T follicular helper cell (primary cell): ENCODE data around the gene GLG1.
"Not testable (repeated sequence)": the region's sequence is repeated elsewhere in the genome, so short reads cannot be mapped to it uniquely, and the experiment has no call there.

ENCODE experiments used
- DNase-seq: peaks from one replicate; pipeline ENCODE4 v3.0.0-alpha.2; 2020; ENCODE audit warnings: low read depth

The GLG1 gene

DNA sequence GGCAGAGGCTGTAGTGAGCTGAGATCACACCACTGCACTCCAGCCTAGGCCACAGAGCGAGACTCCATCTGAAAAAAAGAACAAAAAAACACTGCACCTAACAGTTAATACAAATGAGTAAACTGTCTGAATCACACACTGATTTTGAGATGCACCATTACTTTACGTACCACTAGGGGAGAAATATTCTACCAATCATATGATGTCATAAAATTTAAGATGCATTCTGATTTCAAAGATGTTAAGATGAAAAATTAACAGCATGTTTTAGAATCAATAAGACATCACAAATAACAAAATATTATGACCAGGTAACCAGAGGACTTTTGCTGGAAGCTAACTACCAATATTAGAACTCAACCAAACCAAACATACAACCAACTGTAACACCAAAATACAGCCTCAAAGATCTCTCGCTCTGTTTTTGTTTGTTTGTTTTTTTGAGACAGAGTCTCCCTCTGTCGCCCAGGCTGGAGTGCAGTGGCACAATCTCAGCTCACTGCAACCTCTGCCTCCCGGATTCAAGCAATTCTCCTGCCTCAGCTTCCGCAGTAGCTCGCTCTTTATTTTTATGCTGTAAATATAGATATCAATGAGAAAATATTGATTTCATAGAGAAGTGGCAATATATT, 31.6 kb downstream of the GLG1 start:
- no peak for DNase-seq

DNA sequence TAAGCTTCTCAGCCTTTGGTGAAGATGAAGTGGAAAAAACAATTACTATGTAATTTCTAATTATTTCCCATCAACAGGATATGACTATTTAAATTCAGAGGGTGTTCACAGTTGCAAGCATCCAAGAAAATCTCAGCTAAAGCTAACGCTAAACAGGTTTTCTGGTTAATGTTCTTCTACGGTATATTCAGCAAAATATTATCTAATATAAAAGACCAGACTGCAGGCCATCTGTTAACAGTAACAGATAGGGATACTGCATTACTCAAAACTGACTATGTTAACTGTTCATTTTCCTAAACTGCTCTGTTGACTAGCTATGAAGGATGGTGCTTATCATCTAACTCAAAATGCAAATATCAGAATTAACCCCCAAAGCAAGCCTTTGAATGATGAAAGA, 32.8 kb downstream of the GLG1 start:
- DNase-seq: no peak

DNA sequence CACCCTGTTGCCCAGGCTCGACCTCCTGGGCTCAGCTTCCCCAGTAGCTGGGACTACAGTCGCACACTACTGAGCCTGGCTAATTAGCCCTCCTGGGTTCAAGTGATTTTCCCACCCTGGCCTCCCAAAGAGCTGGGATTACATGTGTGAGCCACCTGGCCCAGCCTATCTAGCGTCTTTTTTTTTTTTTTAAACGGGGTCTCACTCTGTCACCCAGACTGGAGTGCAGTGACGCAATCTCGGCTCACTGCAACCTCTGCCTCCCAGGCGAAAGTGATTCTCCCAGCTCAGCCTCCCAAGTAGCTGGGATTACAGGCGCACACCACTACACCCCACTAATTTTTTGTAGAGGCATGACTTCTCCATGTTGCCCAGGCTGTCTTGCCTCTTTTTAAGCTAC, 33.3 kb downstream of the GLG1 start:
- DNase-seq: no peak

DNA sequence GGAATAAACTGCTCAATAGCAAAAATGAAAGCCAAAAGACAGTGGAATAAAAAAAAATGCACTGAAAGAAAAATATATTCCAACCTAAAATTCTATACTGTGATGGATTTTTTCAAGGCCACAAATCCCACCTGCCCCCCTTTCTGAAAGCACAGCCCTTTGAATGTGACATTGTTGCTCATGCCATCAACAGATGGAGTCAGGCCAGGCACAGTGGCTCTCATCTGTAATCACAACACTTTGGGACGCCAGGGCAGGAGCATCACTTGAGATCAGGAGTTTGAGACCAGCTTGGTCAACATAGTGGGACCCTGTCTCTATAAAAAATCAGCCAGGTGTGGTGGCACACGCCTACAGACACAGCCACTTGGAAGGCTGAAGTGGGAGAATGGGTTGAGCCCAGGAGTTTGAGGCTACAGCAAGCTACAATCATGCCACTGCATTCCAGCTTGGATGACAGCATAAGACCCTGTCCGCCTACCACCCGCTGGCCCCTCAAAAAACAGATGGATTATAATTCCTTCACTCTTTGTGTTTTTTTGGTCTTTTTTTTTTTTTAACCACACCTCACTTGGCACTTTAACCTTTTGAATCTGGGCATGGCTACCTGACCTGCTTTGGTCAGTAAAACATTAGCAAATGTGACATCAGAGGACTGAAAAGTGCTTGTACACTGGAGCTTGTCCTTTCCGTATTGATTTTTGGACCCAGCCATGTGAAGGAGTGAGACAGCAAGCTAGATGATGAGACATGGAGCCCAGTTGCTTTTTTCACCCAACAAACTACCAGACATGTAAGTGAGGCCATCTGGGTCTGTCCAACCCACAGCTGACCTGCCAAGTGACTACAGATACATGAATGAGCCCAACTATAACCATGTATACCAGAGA, 36.3 kb downstream of the GLG1 start:
- no peak for DNase-seq

DNA sequence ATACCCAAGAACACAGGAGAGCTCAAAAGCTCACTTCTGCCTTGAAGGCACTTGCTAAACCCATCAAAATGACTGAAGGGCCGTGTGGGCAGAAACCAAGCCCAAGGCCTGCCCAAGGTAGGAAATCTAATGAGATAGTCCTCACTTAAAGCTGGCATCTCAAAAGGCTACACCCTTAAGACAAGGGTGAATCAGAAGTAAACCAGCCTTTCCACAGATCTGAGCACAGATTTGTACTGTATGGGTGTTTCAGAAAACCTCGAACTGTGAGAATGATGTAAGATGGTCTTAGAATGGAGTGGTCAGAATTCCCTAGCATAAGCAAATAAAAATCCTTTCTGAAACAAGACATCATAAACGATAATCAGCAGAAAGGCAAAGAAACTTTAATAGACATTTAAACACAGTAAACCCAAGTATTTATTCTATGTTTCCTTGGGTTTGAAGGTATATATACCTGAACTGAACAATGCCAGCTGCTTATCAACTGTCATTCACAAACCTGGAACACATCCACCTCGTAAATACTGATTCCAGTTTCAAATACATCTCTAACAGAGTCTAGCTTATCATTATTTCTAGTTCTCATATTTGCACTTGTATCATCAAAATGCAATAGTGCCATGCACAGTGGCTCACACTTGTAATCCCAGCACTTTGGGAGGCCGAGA, 37.8 kb downstream of the GLG1 start:
- no peak for DNase-seq

DNA sequence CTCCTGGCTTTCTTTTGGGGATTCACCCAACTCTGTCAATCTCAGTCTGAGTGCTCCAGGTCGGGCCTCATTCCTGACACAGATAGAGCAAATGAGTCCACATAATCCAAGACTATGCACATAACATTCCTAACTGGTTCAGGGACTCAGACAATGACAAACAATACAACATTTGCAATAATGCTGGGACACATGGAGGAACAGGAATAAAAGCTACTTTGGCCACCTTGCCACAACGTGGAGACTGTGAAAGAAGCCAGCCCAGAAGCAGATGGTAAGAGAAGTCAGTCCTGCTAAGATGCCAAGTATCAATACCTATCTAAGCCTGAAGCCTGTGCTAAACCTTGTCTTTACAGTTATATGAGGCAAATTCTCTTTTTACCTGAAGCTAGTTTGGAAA, 39.0 kb downstream of the GLG1 start:
- DNase-seq: no peak

DNA sequence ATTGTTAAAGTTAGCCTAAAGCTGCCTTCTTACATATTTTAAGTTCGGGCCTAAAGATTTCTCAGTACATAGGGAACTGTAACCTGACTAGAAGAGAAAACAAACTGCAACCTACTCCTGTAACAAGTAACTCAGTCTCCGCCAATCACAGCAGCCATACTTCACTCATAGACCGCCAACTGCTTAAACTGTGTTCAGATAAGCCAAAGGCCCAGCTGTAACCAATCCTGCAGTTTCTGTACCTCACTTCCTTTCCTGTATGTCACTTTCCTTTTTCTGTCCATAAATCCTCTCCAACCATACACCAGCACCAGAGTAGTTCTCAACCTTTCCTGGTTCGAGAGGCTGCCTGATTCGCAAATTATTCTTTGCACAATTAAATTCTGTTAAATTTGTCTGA, 41.5 kb downstream of the GLG1 start:
- DNase-seq: no peak

DNA sequence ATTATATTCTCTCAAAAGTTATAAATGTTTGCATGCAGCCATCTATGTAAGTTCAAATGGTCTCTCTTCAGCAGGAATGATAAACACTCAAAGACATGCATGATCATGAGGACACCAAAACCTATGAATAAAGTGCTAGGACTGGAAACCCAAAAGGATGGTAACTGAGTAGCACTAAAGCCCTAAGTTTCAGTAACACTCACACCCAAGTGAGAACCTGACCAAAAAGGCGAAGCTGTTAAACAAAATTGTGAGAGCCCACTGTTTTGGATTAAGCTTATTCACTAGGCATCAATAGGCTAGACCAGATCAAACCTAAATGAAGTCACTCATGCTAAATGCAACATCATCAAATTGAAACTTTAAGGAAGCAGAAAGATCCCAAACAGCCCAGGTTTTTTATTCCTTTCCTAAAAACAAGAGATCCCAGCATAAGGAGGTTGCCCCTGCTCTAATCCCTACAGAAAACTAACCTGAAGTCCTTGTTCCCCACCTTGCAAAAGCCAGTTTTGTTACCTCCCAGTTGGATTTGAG, 42.4 kb downstream of the GLG1 start:
- no peak for DNase-seq

DNA sequence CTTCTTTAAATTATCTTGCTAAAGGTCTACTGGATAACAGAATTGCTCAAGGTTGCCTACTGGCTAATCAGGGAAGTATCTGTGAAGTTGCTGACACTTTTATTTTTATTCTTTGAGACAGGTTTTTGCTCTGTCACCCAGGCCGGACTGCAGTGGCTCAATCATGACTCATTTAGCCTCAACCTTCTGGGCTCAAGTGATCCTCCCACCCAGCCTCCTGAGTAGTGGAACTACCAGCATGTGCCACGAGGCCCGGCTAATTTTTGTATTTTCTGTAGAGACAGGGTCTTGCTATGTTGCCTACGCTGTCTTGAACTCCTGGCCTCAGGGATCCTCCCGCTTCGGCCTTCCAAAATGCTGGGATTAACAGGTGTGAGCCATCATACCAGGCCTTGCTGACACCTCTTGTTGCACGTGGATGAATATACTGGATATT, 43.1 kb downstream of the GLG1 start:
- DNase-seq: no peak

DNA sequence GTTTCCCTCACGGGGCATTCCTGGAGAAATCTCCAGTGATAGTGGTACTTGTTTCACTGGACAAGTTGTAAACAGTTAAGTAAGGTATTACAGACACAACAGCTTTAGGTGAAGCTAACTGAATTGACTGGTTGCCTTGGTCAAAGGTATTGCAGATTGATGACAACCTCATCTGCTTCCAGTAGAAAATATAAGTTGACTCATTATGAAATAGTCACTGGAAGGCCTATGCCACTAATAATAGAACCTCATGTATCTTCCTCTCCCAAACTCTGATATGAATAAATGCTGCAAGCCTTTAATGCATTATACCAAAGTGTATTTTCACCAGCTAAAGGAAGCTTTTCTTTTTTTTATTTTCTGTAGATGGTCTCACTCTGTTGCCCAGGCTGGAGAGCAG, 44.8 kb downstream of the GLG1 start:
- no peak for DNase-seq

DNA sequence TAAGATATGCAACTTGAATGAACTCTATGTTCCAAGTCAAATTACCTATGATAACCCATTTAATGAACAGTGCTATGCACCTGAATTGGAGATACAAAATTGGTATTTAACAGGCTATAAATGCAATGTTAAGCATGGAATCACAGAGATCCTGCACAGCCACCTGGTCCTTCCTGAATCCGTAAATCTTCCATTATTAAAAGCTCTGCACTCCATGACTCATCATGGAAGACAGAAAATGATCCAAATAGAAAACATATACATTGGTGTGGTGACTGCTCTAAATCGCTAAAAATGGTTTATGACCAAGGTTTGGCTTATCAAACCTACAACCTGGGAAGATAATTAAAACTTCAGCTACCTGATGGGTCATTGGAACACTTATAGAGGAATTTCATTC, 45.3 kb downstream of the GLG1 start:
- no peak for DNase-seq

DNA sequence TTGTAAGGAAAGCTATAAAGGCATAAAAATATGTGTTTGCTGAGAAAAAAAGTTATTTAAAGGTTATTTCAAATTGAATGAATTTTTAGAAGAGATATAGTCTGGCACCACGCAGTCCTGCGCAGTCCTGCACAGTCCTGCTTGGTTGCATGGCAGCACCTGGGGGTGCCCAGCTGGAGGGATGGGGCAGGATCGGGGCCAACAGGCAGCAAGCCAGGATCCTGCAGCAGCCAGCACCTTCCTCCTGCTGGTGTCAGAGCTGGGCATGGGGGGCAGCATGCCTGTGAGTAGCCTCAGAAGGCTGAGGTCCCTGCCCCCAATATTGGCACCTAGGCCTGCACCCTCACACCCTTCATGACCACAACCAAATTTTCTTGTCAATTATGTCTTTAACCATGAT, 46.0 kb downstream of the GLG1 start:
- no peak for DNase-seq

DNA sequence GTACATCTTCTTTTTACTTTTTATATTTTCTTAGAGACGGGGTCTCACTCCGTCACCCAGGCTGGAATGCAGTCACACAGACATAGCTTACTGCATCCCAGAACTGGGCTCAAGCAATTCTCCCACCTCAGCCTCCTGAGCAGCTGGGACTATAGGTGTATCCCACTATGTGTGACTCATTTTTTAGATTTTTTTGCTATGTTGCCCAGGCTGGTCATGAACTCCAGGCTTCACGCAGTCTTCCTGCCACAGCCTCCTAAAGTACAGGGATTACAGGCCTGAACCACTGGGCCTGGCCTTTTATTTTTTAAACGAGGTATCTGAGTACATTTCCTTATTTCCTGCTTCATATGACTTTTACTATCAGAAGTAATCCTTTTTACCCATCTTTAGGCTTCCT, 48.0 kb downstream of the GLG1 start:
- DNase-seq: no peak

DNA sequence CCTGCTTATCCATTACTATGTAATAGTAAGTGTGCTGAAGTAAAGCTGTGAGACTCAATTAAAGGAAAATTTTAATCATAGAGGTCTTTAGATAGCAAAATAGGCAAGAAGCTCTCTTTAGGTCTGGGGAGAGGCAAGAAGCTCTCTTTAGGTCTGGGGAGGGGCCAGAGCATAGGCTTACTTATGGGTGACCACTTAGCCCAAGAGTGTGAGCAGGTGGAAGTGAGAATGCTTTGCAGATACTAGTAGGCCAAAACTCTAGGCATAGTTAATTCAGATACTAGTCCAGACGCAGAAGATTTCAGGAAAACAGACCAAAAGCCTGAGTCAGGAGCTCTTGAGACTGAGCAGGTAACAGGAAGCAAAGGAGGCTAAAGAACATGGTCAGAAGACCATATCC, 49.6 kb downstream of the GLG1 start:
- DNase-seq: no peak

DNA sequence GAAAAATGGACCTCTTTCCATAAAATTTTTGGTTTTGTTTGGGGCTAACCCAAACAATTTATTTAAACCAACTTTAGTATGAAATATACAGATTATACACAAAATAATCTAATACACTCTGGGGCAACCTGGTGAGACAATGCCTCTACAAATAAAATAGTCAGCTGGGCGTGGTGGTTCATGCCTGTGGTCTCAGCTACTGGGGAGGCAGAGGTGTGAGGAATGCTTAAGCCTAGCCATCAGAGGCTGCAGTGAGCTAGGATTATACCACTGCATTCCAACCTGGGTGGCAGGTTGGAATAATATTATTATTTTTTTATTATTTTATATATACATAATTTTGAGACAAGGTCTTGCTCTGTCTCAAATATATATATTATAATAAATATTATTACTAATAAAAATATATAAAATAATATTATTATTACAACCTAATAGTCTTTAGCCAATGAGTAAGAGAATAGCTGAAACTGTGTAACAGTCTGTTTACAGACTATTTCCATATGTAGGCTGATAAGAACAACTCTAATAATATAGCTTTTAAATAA, 50.5 kb downstream of the GLG1 start:
- no peak for DNase-seq

DNA sequence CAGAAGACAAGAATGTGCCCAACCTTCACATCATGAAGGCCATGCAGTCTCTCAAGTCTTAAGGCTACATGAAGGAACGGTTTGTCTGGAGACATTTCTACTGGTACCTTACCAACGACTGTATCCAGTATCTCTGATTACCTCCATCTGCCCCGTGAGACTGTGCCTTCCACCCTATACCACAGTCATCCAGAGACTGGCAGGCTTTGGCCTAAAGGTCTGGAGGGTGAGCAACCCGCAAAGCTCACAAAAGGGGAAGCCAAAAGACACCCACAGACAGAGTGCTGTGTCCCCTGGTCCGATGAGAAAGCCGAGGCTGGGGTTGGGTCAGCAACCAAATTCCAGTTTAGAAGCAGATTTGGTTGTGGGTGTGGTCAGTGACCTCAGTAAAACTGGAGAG, 54.6 kb downstream of the GLG1 start:
- DNase-seq: not testable (repeated sequence)

DNA sequence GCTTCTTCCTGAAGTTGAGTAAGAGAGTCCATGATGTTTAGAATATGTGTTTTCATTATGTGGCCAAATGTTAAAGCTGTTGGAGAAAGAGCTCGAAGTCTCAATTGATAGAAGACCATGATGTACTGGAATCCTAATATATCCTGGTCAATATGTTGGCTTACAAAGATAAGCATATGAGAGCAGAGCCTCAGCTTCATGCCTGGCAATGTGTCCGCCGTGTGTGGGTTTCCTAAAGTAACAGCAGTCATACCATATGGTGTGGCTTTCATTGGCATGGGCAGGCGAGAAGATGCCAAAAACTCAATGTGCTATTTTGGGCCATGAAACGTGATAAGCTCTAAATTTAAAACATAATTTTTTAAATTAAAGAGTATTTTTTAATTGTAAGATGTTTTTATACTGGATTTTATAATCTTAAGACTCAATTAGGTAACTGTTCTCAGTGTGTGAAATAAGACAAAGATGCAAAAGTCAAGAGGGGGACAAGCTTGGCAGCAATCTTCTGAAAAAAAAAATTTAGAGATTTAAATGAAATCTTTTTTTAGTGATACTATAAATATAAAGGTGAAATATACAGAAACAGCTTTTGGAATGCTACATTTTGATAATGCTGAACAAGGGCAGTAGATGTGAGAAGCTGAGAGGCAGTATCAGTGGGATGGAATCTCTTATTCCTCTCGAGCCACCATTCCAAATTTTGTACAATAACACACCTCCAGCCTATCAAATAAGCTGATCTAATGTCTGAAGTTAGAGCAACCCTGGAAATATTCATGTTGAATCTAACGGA, 56.5 kb downstream of the GLG1 start:
- not testable (repeated sequence) for DNase-seq

DNA sequence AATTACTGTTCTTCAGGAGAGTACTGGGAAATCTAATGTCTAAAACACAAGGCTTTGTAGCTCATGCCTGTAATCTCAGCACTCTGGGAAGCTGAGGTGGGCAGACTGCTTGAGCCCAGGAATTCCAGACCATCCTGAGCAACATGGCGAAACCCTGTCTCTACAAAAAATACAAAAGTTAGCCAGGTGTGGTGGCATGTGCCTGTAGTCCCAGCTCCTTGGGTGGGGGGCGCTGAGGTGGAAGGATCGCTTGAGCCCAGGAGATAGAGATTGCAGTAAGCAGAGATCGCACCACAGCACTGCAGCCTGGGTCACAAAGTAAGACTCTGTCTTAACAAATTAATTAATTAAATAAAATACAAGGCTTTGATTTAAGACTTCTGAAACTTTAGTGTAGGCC, 60.8 kb downstream of the GLG1 start:
- not testable (repeated sequence) for DNase-seq

DNA sequence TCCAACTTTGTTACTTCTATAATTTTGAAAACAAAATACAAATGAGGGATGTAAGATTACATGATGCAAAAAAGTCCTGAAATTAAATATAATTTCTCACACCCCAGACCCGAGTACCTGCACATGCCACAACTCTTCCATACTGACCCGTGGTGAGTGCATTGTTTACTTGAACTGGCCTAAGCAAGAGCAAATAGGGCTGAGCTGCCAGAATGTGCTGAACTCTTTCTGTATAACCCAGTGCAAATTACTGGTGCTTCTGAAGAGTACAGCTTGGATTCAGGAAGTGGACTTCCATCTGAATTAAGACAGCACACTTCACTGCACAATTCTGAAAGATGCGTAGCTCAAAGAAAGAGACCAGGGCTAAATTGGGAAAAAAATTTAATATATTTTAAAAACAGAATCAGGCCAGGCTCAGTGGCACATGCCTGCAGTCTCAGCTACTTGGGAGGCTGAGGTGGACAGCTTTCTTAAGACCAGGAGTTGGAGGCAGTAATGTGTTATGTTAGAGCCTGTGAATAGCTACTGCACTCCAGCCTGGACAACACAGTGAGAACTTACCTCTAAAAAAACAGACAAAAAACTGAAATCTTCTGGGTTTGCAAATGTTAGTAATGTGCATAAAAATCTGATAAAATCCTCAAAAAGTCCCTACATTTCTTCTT, 63.9 kb downstream of the GLG1 start:
- not testable (repeated sequence) for DNase-seq

DNA sequence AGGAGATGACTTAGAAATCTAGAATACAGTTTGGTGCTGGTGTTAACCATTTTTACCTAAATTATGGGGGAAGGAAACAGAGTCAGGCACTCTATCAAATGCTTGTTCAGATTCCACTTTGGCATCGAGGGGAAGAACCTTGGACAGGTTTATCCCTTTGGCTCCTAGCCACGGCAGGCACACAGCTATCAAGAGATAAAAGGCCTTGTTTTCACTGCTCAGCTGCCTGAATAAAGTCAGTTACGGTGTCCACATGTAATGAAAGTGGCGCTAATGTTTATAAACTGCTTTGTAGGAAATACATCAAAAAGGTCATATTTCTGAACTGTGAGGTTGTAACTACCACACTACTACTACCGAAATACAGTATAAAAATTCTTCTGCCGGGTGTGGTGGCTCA, 66.3 kb downstream of the GLG1 start:
- not testable (repeated sequence) for DNase-seq

DNA sequence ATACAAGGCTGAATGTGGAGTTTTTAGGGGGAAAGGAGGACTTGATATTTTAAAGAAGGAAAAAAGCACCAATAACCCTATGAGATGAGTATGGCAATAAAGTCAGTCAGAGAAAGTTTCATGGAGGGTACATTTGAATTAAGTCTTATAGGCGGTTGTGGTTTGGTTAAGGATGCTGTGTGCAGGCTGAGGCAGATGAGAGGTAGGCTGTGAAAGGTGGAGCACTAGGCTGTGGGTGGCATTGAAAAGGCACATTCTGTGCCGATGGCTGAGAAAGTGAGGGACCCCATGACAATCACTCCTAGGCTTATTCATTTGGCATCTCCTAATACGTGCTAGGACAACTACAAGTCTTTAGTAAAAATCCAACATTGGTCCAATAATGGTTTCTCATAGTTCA, 68.1 kb downstream of the GLG1 start:
- DNase-seq: not testable (repeated sequence)
